ENCODE data around the gene SPAG16.
"Not testable (repeated sequence)": the region's sequence is repeated elsewhere in the genome, so short reads cannot be mapped to it uniquely, and the experiment has no call there.

SPAG16 gene

GRCh38 chr2:213691351-213691750 lies 407.1 kb downstream of the SPAG16 start:
- no peak for DNase-seq (ENCODE audit: low read depth in 2 of 2)

- DNase-seq (ENCODE audit: low read depth in 2 of 2), result no peak
Observed at GRCh38 chr2:213696442-213696841, 412.2 kb downstream of the SPAG16 start.

- not testable (repeated sequence) for DNase-seq (ENCODE audit: low read depth in 2 of 2)
Observed at GRCh38 chr2:213701365-213701764, 417.1 kb downstream of the SPAG16 start.

GRCh38 chr2:213703406-213704098 lies 419.3 kb downstream of the SPAG16 start:
- DNase-seq (ENCODE audit: low read depth in 2 of 2), result no peak

GRCh38 chr2:213710164-213710563 lies 425.9 kb downstream of the SPAG16 start:
- no peak for DNase-seq (ENCODE audit: low read depth in 2 of 2)

GRCh38 chr2:213718411-213718810 lies 434.1 kb downstream of the SPAG16 start:
- DNase-seq (ENCODE audit: low read depth in 2 of 2), result not testable (repeated sequence)

- no peak for DNase-seq (ENCODE audit: low read depth in 2 of 2)
Observed at GRCh38 chr2:213722565-213722964, 438.3 kb downstream of the SPAG16 start.

GRCh38 chr2:213723041-213723560 lies 438.8 kb downstream of the SPAG16 start:
- DNase-seq (ENCODE audit: low read depth in 2 of 2), result no peak

GRCh38 chr2:213723707-213724106 lies 439.4 kb downstream of the SPAG16 start:
- DNase-seq (ENCODE audit: low read depth in 2 of 2), result no peak

- DNase-seq (ENCODE audit: low read depth in 2 of 2), result no peak
Observed at GRCh38 chr2:213726101-213726500, 441.8 kb downstream of the SPAG16 start.

GRCh38 chr2:213733893-213734292 lies 449.6 kb downstream of the SPAG16 start:
- no peak for DNase-seq (ENCODE audit: low read depth in 2 of 2)

GRCh38 chr2:213740453-213740852 lies 456.2 kb downstream of the SPAG16 start:
- no peak for DNase-seq (ENCODE audit: low read depth in 2 of 2)

GRCh38 chr2:213751446-213751845 lies 467.2 kb downstream of the SPAG16 start:
- no peak for DNase-seq (ENCODE audit: low read depth in 2 of 2)

GRCh38 chr2:213752575-213752974 lies 468.3 kb downstream of the SPAG16 start:
- no peak for DNase-seq (ENCODE audit: low read depth in 2 of 2)

GRCh38 chr2:213757525-213757924 lies 473.3 kb downstream of the SPAG16 start:
- no peak for DNase-seq (ENCODE audit: low read depth in 2 of 2)

GRCh38 chr2:213763354-213763753 lies 479.1 kb downstream of the SPAG16 start:
- no peak for DNase-seq (ENCODE audit: low read depth in 2 of 2)

GRCh38 chr2:213763963-213764362 lies 479.7 kb downstream of the SPAG16 start:
- no peak for DNase-seq (ENCODE audit: low read depth in 2 of 2)

- DNase-seq (ENCODE audit: low read depth in 2 of 2), result no peak
Observed at GRCh38 chr2:213764849-213765248, 480.6 kb downstream of the SPAG16 start.

GRCh38 chr2:213766062-213766461 lies 481.8 kb downstream of the SPAG16 start:
- no peak for DNase-seq (ENCODE audit: low read depth in 2 of 2)

GRCh38 chr2:213766465-213766901 lies 482.2 kb downstream of the SPAG16 start:
- DNase-seq (ENCODE audit: low read depth in 2 of 2), result no peak

GRCh38 chr2:213787869-213788268 lies 503.6 kb downstream of the SPAG16 start:
- DNase-seq (ENCODE audit: low read depth in 2 of 2), result no peak

- DNase-seq (ENCODE audit: low read depth in 2 of 2), result no peak
Observed at GRCh38 chr2:213789940-213790339, 505.7 kb downstream of the SPAG16 start.

GRCh38 chr2:213792045-213792444 lies 507.8 kb downstream of the SPAG16 start:
- no peak for DNase-seq (ENCODE audit: low read depth in 2 of 2)

All from stimulated activated CD4-positive, alpha-beta T cell treated with anti-CD3 and anti-CD28 coated beads, Interleukin-15, amount 100 ng/mL, for 48 hours (primary cell).